ENCODE data around the gene HECA.

HECA gene

GRCh38 chr6:139172567-139172966 lies 37.7 kb downstream of the HECA start:
- POLR2A ChIA-PET: no interaction called here
- CTCF ChIA-PET: no interaction called here
- TF ChIP-seq CTCF (IDR thresholded peaks at IDR 0.05; ENCODE audit: insufficient read depth, low read length, missing control alignments): no peak
- DNase-seq (ENCODE audit: low read depth, low spot score): no peak
- no peak overlapping the region for H3K4me3 ChIP-seq (ENCODE audit: low read depth, low read length)

- no peak for DNase-seq (ENCODE audit: low read depth, low spot score)
- POLR2A ChIA-PET: no interaction called here
- no peak for TF ChIP-seq CTCF (IDR thresholded peaks at IDR 0.05; ENCODE audit: insufficient read depth, low read length, missing control alignments)
- H3K4me3 ChIP-seq (ENCODE audit: low read depth, low read length): no peak overlapping the region
- CTCF ChIA-PET: no interaction called here
Observed at GRCh38 chr6:139173172-139173571, 38.3 kb downstream of the HECA start.

GRCh38 chr6:139173822-139174221 lies 38.9 kb downstream of the HECA start:
- CTCF ChIA-PET: interaction anchor here (1.5 kb wide), 1 partner anchor 10 kb away, joined by 6 read pairs; no protein-coding TSS in a partner anchor
- TF ChIP-seq CTCF (IDR thresholded peaks at IDR 0.05; ENCODE audit: insufficient read depth, low read length, missing control alignments): no peak
- POLR2A ChIA-PET: no interaction called here
- no peak for DNase-seq (ENCODE audit: low read depth, low spot score)
- no peak overlapping the region for H3K4me3 ChIP-seq (ENCODE audit: low read depth, low read length)

GRCh38 chr6:139174961-139175360 lies 40.1 kb downstream of the HECA start:
- TF ChIP-seq CTCF (IDR thresholded peaks at IDR 0.05; ENCODE audit: insufficient read depth, low read length, missing control alignments): no peak
- DNase-seq (ENCODE audit: low read depth, low spot score): no peak
- ChIA-PET POLR2A (no interaction called here), CTCF (interaction anchor here (1.5 kb wide), 1 partner anchor 11 kb away, joined by 6 read pairs; no protein-coding TSS in a partner anchor)
- no peak overlapping the region for H3K4me3 ChIP-seq (ENCODE audit: low read depth, low read length)

- no peak overlapping the region for H3K4me3 ChIP-seq (ENCODE audit: low read depth, low read length)
- POLR2A ChIA-PET: no interaction called here
- DNase-seq (ENCODE audit: low read depth, low spot score): no peak
- CTCF ChIA-PET: no interaction called here
- TF ChIP-seq CTCF (IDR thresholded peaks at IDR 0.05; ENCODE audit: insufficient read depth, low read length, missing control alignments): no peak
Observed at GRCh38 chr6:139175389-139175948, 40.6 kb downstream of the HECA start.

- ChIA-PET CTCF (no interaction called here), POLR2A (no interaction called here)
- no peak overlapping the region for H3K4me3 ChIP-seq (ENCODE audit: low read depth, low read length)
- no peak for DNase-seq (ENCODE audit: low read depth, low spot score)
- no peak for TF ChIP-seq CTCF (IDR thresholded peaks at IDR 0.05; ENCODE audit: insufficient read depth, low read length, missing control alignments)
Observed at GRCh38 chr6:139181236-139181635, 46.4 kb downstream of the HECA start.
